ENCODE measurements around the gene CHMP4B. TPM values are rescaled to one million over a fixed set of nuclear protein-coding genes. Genes with fewer than 3 reads are reported as not detected.

The CHMP4B gene
- total and polyA plus RNA-seq, 4 donors, result 2.7 to 37.2 (median 17.2) TPM

- no peak overlapping the region for H3K27ac ChIP-seq (ENCODE audit: low read depth in 1 of 2, low read length in 2 of 2)
- H3K4me1 ChIP-seq (ENCODE audit: control insufficient read depth in 4 of 4, insufficient read depth in 4 of 4, low read length in 3 of 4), result no peaks in the 10 kb centered on the region
- WGBS, result 97% methylated on average over 11 of the region's 11 CpGs
- no peak overlapping the region for H3K4me3 ChIP-seq (ENCODE audit: low read depth in 1 of 3, low read length in 3 of 3)
- no peak overlapping the region for H3K9ac ChIP-seq (ENCODE audit: low read depth in 1 of 2, low read length in 2 of 2)
- DNase-seq (ENCODE audit: low spot score), result no peak
- no peaks in the 10 kb centered on the region for H3K27me3 ChIP-seq (ENCODE audit: control insufficient read depth in 4 of 4, insufficient read depth in 4 of 4, low read length in 3 of 4)
- no peaks in the 10 kb centered on the region for H3K9me3 ChIP-seq (ENCODE audit: control insufficient read depth in 4 of 4, low read length in 3 of 4)
- H3K36me3 ChIP-seq (ENCODE audit: control insufficient read depth in 4 of 4, insufficient read depth in 3 of 4, low read depth in 1 of 4, low read length in 3 of 4), result peaks cover 6 to 58% (median 35%) of the 10 kb centered on the region in 4 donors
- TF ChIP-seq TAF1 (conservative IDR thresholded peaks at IDR 0.05) (no peak), SP1 (IDR thresholded peaks at IDR 0.05) (no peak), REST (IDR thresholded peaks at IDR 0.05) (no peak), RAD21 (IDR thresholded peaks at IDR 0.05) (no peak), YY1 (IDR thresholded peaks at IDR 0.05) (no peak), FOXA2 (IDR thresholded peaks at IDR 0.05) (no peak), RXRA (IDR thresholded peaks at IDR 0.05) (no peak), FOXA1 (IDR thresholded peaks at IDR 0.05) (no peak), EGR1 (IDR thresholded peaks at IDR 0.05; ENCODE audit: low read depth in 2 of 2) (no peak), NR2F2 (IDR thresholded peaks at IDR 0.05) (no peak), JUND (IDR thresholded peaks at IDR 0.05) (no peak), GABPA (IDR thresholded peaks at IDR 0.05 in 1 of 2, conservative IDR thresholded peaks at IDR 0.05 in 1 of 2) (no peak), HNF4G (IDR thresholded peaks at IDR 0.05) (no peak), HNF4A (conservative IDR thresholded peaks at IDR 0.05) (no peak)
- TF ChIP-seq, protein P1, sequence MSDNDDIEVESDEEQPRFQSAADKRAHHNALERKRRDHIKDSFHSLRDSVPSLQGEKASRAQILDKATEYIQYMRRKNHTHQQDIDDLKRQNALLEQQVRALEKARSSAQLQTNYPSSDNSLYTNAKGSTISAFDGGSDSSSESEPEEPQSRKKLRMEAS (IDR thresholded peaks at IDR 0.05), result no peak
- TF ChIP-seq, protein P2, sequence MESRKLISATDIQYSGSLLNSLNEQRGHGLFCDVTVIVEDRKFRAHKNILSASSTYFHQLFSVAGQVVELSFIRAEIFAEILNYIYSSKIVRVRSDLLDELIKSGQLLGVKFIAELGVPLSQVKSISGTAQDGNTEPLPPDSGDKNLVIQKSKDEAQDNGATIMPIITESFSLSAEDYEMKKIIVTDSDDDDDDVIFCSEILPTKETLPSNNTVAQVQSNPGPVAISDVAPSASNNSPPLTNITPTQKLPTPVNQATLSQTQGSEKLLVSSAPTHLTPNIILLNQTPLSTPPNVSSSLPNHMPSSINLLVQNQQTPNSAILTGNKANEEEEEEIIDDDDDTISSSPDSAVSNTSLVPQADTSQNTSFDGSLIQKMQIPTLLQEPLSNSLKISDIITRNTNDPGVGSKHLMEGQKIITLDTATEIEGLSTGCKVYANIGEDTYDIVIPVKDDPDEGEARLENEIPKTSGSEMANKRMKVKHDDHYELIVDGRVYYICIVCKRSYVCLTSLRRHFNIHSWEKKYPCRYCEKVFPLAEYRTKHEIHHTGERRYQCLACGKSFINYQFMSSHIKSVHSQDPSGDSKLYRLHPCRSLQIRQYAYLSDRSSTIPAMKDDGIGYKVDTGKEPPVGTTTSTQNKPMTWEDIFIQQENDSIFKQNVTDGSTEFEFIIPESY (IDR thresholded peaks at IDR 0.05), result no peak
- TF ChIP-seq, protein P3, sequence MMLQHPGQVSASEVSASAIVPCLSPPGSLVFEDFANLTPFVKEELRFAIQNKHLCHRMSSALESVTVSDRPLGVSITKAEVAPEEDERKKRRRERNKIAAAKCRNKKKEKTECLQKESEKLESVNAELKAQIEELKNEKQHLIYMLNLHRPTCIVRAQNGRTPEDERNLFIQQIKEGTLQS (IDR thresholded peaks at IDR 0.05), result no peak
- TF ChIP-seq, protein P4, sequence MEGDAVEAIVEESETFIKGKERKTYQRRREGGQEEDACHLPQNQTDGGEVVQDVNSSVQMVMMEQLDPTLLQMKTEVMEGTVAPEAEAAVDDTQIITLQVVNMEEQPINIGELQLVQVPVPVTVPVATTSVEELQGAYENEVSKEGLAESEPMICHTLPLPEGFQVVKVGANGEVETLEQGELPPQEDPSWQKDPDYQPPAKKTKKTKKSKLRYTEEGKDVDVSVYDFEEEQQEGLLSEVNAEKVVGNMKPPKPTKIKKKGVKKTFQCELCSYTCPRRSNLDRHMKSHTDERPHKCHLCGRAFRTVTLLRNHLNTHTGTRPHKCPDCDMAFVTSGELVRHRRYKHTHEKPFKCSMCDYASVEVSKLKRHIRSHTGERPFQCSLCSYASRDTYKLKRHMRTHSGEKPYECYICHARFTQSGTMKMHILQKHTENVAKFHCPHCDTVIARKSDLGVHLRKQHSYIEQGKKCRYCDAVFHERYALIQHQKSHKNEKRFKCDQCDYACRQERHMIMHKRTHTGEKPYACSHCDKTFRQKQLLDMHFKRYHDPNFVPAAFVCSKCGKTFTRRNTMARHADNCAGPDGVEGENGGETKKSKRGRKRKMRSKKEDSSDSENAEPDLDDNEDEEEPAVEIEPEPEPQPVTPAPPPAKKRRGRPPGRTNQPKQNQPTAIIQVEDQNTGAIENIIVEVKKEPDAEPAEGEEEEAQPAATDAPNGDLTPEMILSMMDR (IDR thresholded peaks at IDR 0.05; ENCODE audit: low read depth, low read length, missing input control), result no peak
These were observed 41.7 kb downstream of the CHMP4B start for GRCh38 chr20:33852626-33853506.

All from liver (tissue), 9 donors.